Stimulated activated CD8-positive, alpha-beta memory T cell treated with anti-CD3 and anti-CD28 coated beads, Interleukin-15, amount 100 ng/mL, for 48 hours (primary cell): ENCODE results near the gene TGM2.

Experiments used
- DNase-seq, 2 donors: peaks; one replicate each; pipeline ENCODE4 v3.0.0-alpha.2; 2020; ENCODE audit warnings: low read depth in 2 of 2

The TGM2 gene

GRCh38 chr20:38132156-38132909 is 32.7 kb downstream of the TGM2 start:
- DNase-seq, result no peak

GRCh38 chr20:38131588-38132121 is 33.4 kb downstream of the TGM2 start:
- no peak for DNase-seq

- DNase-seq, result no peak
These were observed 34.1 kb downstream of the TGM2 start for GRCh38 chr20:38130687-38131587.

- no peak for DNase-seq
These were observed 35.0 kb downstream of the TGM2 start for GRCh38 chr20:38129893-38130609.

GRCh38 chr20:38129248-38129865 is 35.7 kb downstream of the TGM2 start:
- DNase-seq, result no peak

GRCh38 chr20:38128691-38129090 is 36.4 kb downstream of the TGM2 start:
- DNase-seq, result no peak

GRCh38 chr20:38127920-38128528 is 37.0 kb downstream of the TGM2 start:
- no peak for DNase-seq

- DNase-seq, result no peak
These were observed 38.0 kb downstream of the TGM2 start for GRCh38 chr20:38126932-38127621.

GRCh38 chr20:38126146-38126921 is 38.7 kb downstream of the TGM2 start:
- DNase-seq, result no peak

- no peak for DNase-seq
These were observed 39.7 kb downstream of the TGM2 start for GRCh38 chr20:38125157-38126056.

GRCh38 chr20:38123021-38123587 is 42.0 kb downstream of the TGM2 start:
- no peak for DNase-seq

GRCh38 chr20:38121741-38122140 is 43.3 kb downstream of the TGM2 start:
- DNase-seq, result no peak

- no peak for DNase-seq
These were observed 44.5 kb downstream of the TGM2 start for GRCh38 chr20:38120625-38120988.

- no peak for DNase-seq
These were observed 45.6 kb downstream of the TGM2 start for GRCh38 chr20:38119446-38119845.

- no peak for DNase-seq
These were observed 47.4 kb downstream of the TGM2 start for GRCh38 chr20:38117635-38118034.

GRCh38 chr20:38117205-38117604 is 47.9 kb downstream of the TGM2 start:
- no peak for DNase-seq

- DNase-seq, result no peak
These were observed 48.5 kb downstream of the TGM2 start for GRCh38 chr20:38116409-38117165.

GRCh38 chr20:38115896-38116295 is 49.2 kb downstream of the TGM2 start:
- DNase-seq, result no peak
